Chondrocyte (in vitro differentiated cells): ENCODE data around the gene IRF2BPL. TPM values are rescaled to one million over a fixed set of nuclear protein-coding genes. Genes with fewer than 3 reads are reported as not detected.

ENCODE experiments used
- DNase-seq: peaks from one replicate; pipeline ENCODE4 v3.0.0; 2021; ENCODE audit warnings: mixed read lengths, low spot score
- H3K27ac Mint-ChIP-seq: one replicate; pipeline ENCODE4 v1.8.0; 2021; ENCODE audit warnings: mild to moderate bottlenecking, moderate library complexity, mixed read lengths; ENCODE audit not compliant: unreplicated experiment
- H3K27me3 Mint-ChIP-seq: 2 replicates; pipeline ENCODE4 v1.8.0; 2021; ENCODE audit warnings: low read depth, mixed read lengths
- H3K36me3 Mint-ChIP-seq: 2 replicates; pipeline ENCODE4 v1.8.0; 2021; ENCODE audit warnings: low read depth, mixed read lengths
- H3K4me1 Mint-ChIP-seq: 2 replicates; pipeline ENCODE4 v1.8.0; 2021; ENCODE audit warnings: low read depth, mild to moderate bottlenecking, mixed read lengths
- H3K4me3 Mint-ChIP-seq: one replicate; pipeline ENCODE4 v1.8.0; 2021; ENCODE audit warnings: mild to moderate bottlenecking, moderate library complexity, mixed read lengths; ENCODE audit not compliant: unreplicated experiment
- H3K9me3 Mint-ChIP-seq: 2 replicates; pipeline ENCODE4 v1.8.0; 2021; ENCODE audit warnings: low read depth, mixed read lengths
- CTCF ChIP-seq: fragments of 200-600 bp; sonication (generic); IDR thresholded peaks from 2 replicates; pipeline ENCODE4 v1.5.0; 2021; ENCODE audit warnings: antibody characterized with exemption, mild to moderate bottlenecking, moderate library complexity
- total RNA-seq: library from RNA; stranded (reverse); gene quantifications from 3 replicates; pipeline ENCODE4 v1.2.1, GENCODE V29; 2021

IRF2BPL gene
- total RNA-seq, 1 donor from 2014 or later, result 56.0 TPM

- Mint-ChIP-seq H3K27me3 (no peaks in the 10 kb centered on the region), H3K27ac (peak overlapping the region; percentile 61), H3K36me3 (peaks cover 2% of the 10 kb centered on the region), H3K4me1 (peaks cover 30% of the 10 kb centered on the region), H3K4me3 (no peak overlapping the region), H3K9me3 (no peaks in the 10 kb centered on the region)
- no peak for DNase-seq
- TF ChIP-seq CTCF, result no peak
Observed at GRCh38 chr14:77052281-77053044, 24.0 kb upstream of the IRF2BPL start.

- no peak overlapping the region for H3K4me3 Mint-ChIP-seq
- H3K36me3 Mint-ChIP-seq, result peaks cover 2% of the 10 kb centered on the region
- no peak overlapping the region for H3K27ac Mint-ChIP-seq
- no peak for TF ChIP-seq CTCF
- no peak for DNase-seq
- H3K27me3 Mint-ChIP-seq, result no peaks in the 10 kb centered on the region
- no peaks in the 10 kb centered on the region for H3K9me3 Mint-ChIP-seq
- H3K4me1 Mint-ChIP-seq, result peaks cover 38% of the 10 kb centered on the region
Observed at GRCh38 chr14:77051116-77051515, 22.6 kb upstream of the IRF2BPL start.

- H3K9me3 Mint-ChIP-seq, result no peaks in the 10 kb centered on the region
- TF ChIP-seq CTCF, result no peak
- no peak overlapping the region for H3K4me3 Mint-ChIP-seq
- DNase-seq, result no peak
- no peak overlapping the region for H3K27ac Mint-ChIP-seq
- no peaks in the 10 kb centered on the region for H3K36me3 Mint-ChIP-seq
- no peaks in the 10 kb centered on the region for H3K27me3 Mint-ChIP-seq
- H3K4me1 Mint-ChIP-seq, result peaks cover 65% of the 10 kb centered on the region
Observed at GRCh38 chr14:77046721-77047120, 18.2 kb upstream of the IRF2BPL start.

- Mint-ChIP-seq H3K27ac (peak overlapping the region; percentile 100), H3K36me3 (no peaks in the 10 kb centered on the region), H3K9me3 (no peaks in the 10 kb centered on the region), H3K4me3 (no peak overlapping the region), H3K27me3 (no peaks in the 10 kb centered on the region), H3K4me1 (peaks cover 69% of the 10 kb centered on the region)
- TF ChIP-seq CTCF, result peak; percentile 30
- no peak for DNase-seq
Observed at GRCh38 chr14:77045238-77046162, 17.0 kb upstream of the IRF2BPL start.

GRCh38 chr14:77044783-77045237 is 16.3 kb upstream of the IRF2BPL start:
- H3K4me3 Mint-ChIP-seq, result peak overlapping the region; percentile 9
- DNase-seq, result no peak
- H3K27ac Mint-ChIP-seq, result peak overlapping the region; percentile 100
- TF ChIP-seq CTCF, result no peak
- H3K4me1 Mint-ChIP-seq, result peaks cover 71% of the 10 kb centered on the region
- no peaks in the 10 kb centered on the region for H3K36me3 Mint-ChIP-seq
- H3K27me3 Mint-ChIP-seq, result no peaks in the 10 kb centered on the region
- H3K9me3 Mint-ChIP-seq, result no peaks in the 10 kb centered on the region
